IMR-90 (cell line): ENCODE results near the gene POLD3. TPM values are rescaled to one million over a fixed set of nuclear protein-coding genes. Genes with fewer than 3 reads are reported as not detected.

Source experiments
- ATAC-seq: fragments of 200-7000 bp; cut with Tn5 transposase; 2 replicates; pipeline ENCODE4 v1.9.1; 2020; ENCODE audit warnings: low read depth, mild to moderate bottlenecking, moderate library complexity
- BruUV-seq: library from RNA; stranded (reverse); fragments of 400-500 nt; replicated peaks from 2 replicates; lab custom pipeline; 2021; lab: Mats Ljungman, UMichigan
- CTCF ChIA-PET: fragments of 300-600 bp; formaldehyde crosslinking; extraction: SDS; loops from one replicate; lab custom pipeline; 2021; ENCODE audit warnings: antibody characterized with exemption; lab: Yijun Ruan, JAX
- POLR2A ChIA-PET: fragments of 300-600 bp; sonication (Branson Sonifier 250); formaldehyde crosslinking; loops from one replicate; lab custom pipeline; 2022; ENCODE audit warnings: antibody characterized with exemption; ENCODE audit not compliant: unreplicated experiment; lab: Charles Lee
- DNase-seq: peaks from one replicate; pipeline ENCODE4 v3.0.0; 2013
- H2AFZ ChIP-seq: replicated peaks from 2 replicates; pipeline ENCODE3; 2013; ENCODE audit warnings: low read length, mild to moderate bottlenecking; ENCODE audit not compliant: poor library complexity
- H2AK5ac ChIP-seq: 2 replicates; pipeline ENCODE4 v1.6.1; 2013; ENCODE audit warnings: low read depth, low read length, inconsistent platforms
- H2AK9ac ChIP-seq: replicated peaks from 2 replicates; pipeline ENCODE3; 2013; ENCODE audit warnings: mild to moderate bottlenecking, low read depth, low read length, moderate library complexity; ENCODE audit not compliant: poor library complexity
- H2BK120ac ChIP-seq: 2 replicates; pipeline ENCODE4 v1.6.1; 2013; ENCODE audit warnings: low read depth, low read length, inconsistent platforms
- H2BK15ac ChIP-seq: 3 replicates; pipeline ENCODE4 v1.6.1; 2013; ENCODE audit warnings: low read depth, low read length, inconsistent platforms
- H2BK20ac ChIP-seq: 2 replicates; pipeline ENCODE4 v1.6.1; 2013; ENCODE audit warnings: low read depth, mild to moderate bottlenecking, inconsistent platforms, low read length, moderate library complexity
- H2BK5ac ChIP-seq: 2 replicates; pipeline ENCODE4 v1.6.1; 2013; ENCODE audit warnings: mild to moderate bottlenecking, low read depth, low read length, inconsistent platforms; ENCODE audit not compliant: poor library complexity, severe bottlenecking
- H3K14ac ChIP-seq: replicated peaks from 2 replicates; pipeline ENCODE4 v1.6.1; 2013; ENCODE audit warnings: low read depth, low read length, inconsistent platforms
- H3K18ac ChIP-seq: 2 replicates; pipeline ENCODE4 v1.6.1; 2013; ENCODE audit warnings: low read depth, low read length, control low read depth
- H3K23ac ChIP-seq: 2 replicates; pipeline ENCODE4 v1.6.1; 2013; ENCODE audit warnings: low read depth, low read length, inconsistent platforms
- H3K27ac ChIP-seq: 2 replicates; pipeline ENCODE4 v1.5.1; 2013; ENCODE audit warnings: mild to moderate bottlenecking, control low read depth, low read length; ENCODE audit not compliant: insufficient read depth
- H3K27me3 ChIP-seq: 2 replicates; pipeline ENCODE4 v1.6.1; 2013; ENCODE audit warnings: low read length; ENCODE audit not compliant: control insufficient read depth, insufficient read depth
- H3K36me3 ChIP-seq: 2 replicates; pipeline ENCODE4 v1.6.1; 2013; ENCODE audit warnings: low read length, mixed read lengths; ENCODE audit not compliant: control insufficient read depth, insufficient read depth
- H3K4ac ChIP-seq: 2 replicates; pipeline ENCODE4 v1.6.1; 2013; ENCODE audit warnings: low read depth, low read length, inconsistent platforms
- H3K4me1 ChIP-seq: 2 replicates; pipeline ENCODE4 v1.6.1; 2013; ENCODE audit warnings: low read length, mixed read lengths; ENCODE audit not compliant: control insufficient read depth, insufficient read depth
- H3K4me2 ChIP-seq: 2 replicates; pipeline ENCODE4 v1.6.1; 2013; ENCODE audit warnings: low read depth, mild to moderate bottlenecking, control low read depth, low read length, moderate library complexity
- H3K4me3 ChIP-seq: 2 replicates; pipeline ENCODE4 v1.5.1; 2013; ENCODE audit warnings: low read depth, mild to moderate bottlenecking, control low read depth, low read length, moderate library complexity; ENCODE audit not compliant: insufficient read depth
- H3K56ac ChIP-seq: 2 replicates; pipeline ENCODE4 v1.6.1; 2013; ENCODE audit warnings: low read length, inconsistent platforms; ENCODE audit not compliant: insufficient read depth; ENCODE audit errors: extremely low read depth
- H3K79me1 ChIP-seq, 2 experiments: 2 replicates each; pipeline ENCODE4 v1.6.1; 2013; ENCODE audit warnings: low read length in 2 of 2, inconsistent platforms in 1 of 2, low read depth in 1 of 2
- H3K9ac ChIP-seq: 2 replicates; pipeline ENCODE4 v1.6.1; 2013; ENCODE audit warnings: low read depth, low read length, control low read depth
- H3K9me1 ChIP-seq: 2 replicates; pipeline ENCODE4 v1.6.1; 2013; ENCODE audit warnings: low read length, inconsistent platforms; ENCODE audit not compliant: insufficient read depth
- H3K9me3 ChIP-seq: 2 replicates; pipeline ENCODE4 v1.6.1; 2013; ENCODE audit warnings: low read length; ENCODE audit not compliant: control insufficient read depth, insufficient read depth
- H4K20me1 ChIP-seq: 2 replicates; pipeline ENCODE4 v1.6.1; 2013; ENCODE audit warnings: low read length, inconsistent platforms; ENCODE audit not compliant: insufficient read depth
- H4K5ac ChIP-seq: 2 replicates; pipeline ENCODE4 v1.6.1; 2013; ENCODE audit warnings: mild to moderate bottlenecking, low read depth, low read length, control low read depth
- H4K8ac ChIP-seq, 2 experiments: 2 replicates each; pipeline ENCODE4 v1.6.1; 2013; ENCODE audit warnings: low read depth in 2 of 2, low read length in 2 of 2, control low read depth in 1 of 2, inconsistent platforms in 1 of 2
- H4K91ac ChIP-seq: 2 replicates; pipeline ENCODE4 v1.6.1; 2013; ENCODE audit warnings: low read depth, low read length, inconsistent platforms; ENCODE audit not compliant: insufficient read depth
- CHD1 ChIP-seq: IDR thresholded peaks from 2 replicates; pipeline ENCODE4 v1.6.1; 2012; ENCODE audit warnings: low read depth, low read length, improper control_type of control experiment
- CTCF ChIP-seq: conservative IDR thresholded peaks from 2 replicates; pipeline ENCODE4 v1.5.1; 2012; ENCODE audit warnings: mild to moderate bottlenecking, low read depth, low read length, improper control_type of control experiment
- FOS ChIP-seq: fragments of 150-350 bp; IDR thresholded peaks from 2 replicates; pipeline ENCODE4 v1.6.1; 2016; ENCODE audit warnings: low read depth, low read length
- MAZ ChIP-seq: IDR thresholded peaks from 2 replicates; pipeline ENCODE4 v1.6.1; 2012; ENCODE audit warnings: low read depth, mild to moderate bottlenecking, low read length, improper control_type of control experiment, moderate library complexity, borderline replicate concordance
- MXI1 ChIP-seq: IDR thresholded peaks from 2 replicates; pipeline ENCODE4 v1.6.1; 2012; ENCODE audit warnings: low read depth, mild to moderate bottlenecking, low read length, moderate library complexity, borderline replicate concordance
- RAD21 ChIP-seq: IDR thresholded peaks from 2 replicates; pipeline ENCODE4 v1.6.1; 2012; ENCODE audit warnings: low read length, improper control_type of control experiment
- RFX5 ChIP-seq: IDR thresholded peaks from 2 replicates; pipeline ENCODE4 v1.8.0; 2012; ENCODE audit warnings: low read depth, mild to moderate bottlenecking, low read length, moderate library complexity
- WGBS, 2 experiments: methylation state at CpG; one replicate each; pipeline versions ENCODE4 v1.1.5 to v1.1.7; 2013; ENCODE audit warnings: missing lambda C conversion rate in 2 of 2; ENCODE audit not compliant: insufficient read length in 1 of 2; ENCODE audit errors: extremely low coverage in 2 of 2; 5-methylcytosine and 5-hydroxymethylcytosine counted together
- dilution Hi-C: fragments of 300-500 bp; cut with HindIII; formaldehyde crosslinking; loops from one replicate; pipeline ENCODE4 v1.14.3; 2018; ENCODE audit warnings: low sequenced_read_pairs; ENCODE audit not compliant: unreplicated experiment
- in situ Hi-C: fragments of 300-500 bp; cut with MboI; formaldehyde crosslinking; loops from 3 replicates; pipeline ENCODE4 v1.14.3; 2019; ENCODE audit warnings: low sequenced_read_pairs, inconsistent platforms, mixed read lengths
- intact Hi-C: fragments of 100-400 bp; cut with micrococcal nuclease; formaldehyde crosslinking; loops from 2 replicates; pipeline ENCODE4 v1.10.0; 2022
- polyA plus RNA-seq, 3 experiments: library from polyadenylated mRNA; depleted of rRNA; stranded (reverse); fragments of >200 nt; gene quantifications; 2 replicates each; pipeline ENCODE4 v1.2.3, GENCODE V29; 2012; ENCODE audit warnings: low replicate concordance in 1 of 3
- total RNA-seq: library from RNA; depleted of rRNA; stranded (reverse); fragments of >200 nt; gene quantifications from 2 replicates; pipeline ENCODE4 v1.2.3, GENCODE V29; 2012

Gene POLD3
- total and polyA plus RNA-seq, 2 of the 4 experiments (the other 2 are of a cell fraction), result 9.1 to 9.2 TPM

GRCh38 chr11:74577181-74577580, 15.2 kb upstream of the POLD3 start:
- Histone ChIP-seq H2AFZ (no peak overlapping the region), H3K4me2 (no peak overlapping the region), H3K4ac (no peak overlapping the region), H3K27me3 (peaks cover 10% of the 10 kb centered on the region), H4K8ac (no peak overlapping the region), H2BK5ac (no peak overlapping the region), H4K5ac (no peak overlapping the region), H3K23ac (no peak overlapping the region), H3K56ac (no peak overlapping the region), H3K9ac (no peak overlapping the region), H3K4me3 (no peak overlapping the region), H3K27ac (no peak overlapping the region), H2BK20ac (no peak overlapping the region), H4K20me1 (no peaks in the 10 kb centered on the region), H2BK120ac (no peak overlapping the region), H3K18ac (no peak overlapping the region), H3K9me3 (no peaks in the 10 kb centered on the region), H2AK5ac (no peak overlapping the region), H2BK15ac (no peak overlapping the region), H3K4me1 (peaks cover 3% of the 10 kb centered on the region), H2AK9ac (no peak overlapping the region), H3K36me3 (no peaks in the 10 kb centered on the region), H3K79me1 (no peaks in the 10 kb centered on the region), H3K14ac (no peak overlapping the region), H4K91ac (no peak overlapping the region), H3K9me1 (peaks cover 3% of the 10 kb centered on the region; the same call in 1 of the 2 replicates)
- dilution Hi-C loops, result no loop called here
- BruUV-seq, result no TSS peak
- in situ Hi-C loops, result no loop called here
- no CpG with 5 or more reads among the region's 4 CpGs for WGBS, 2 experiments
- ChIA-PET POLR2A (no interaction called here), CTCF (no interaction called here)
- TF ChIP-seq CHD1, result no peak
- no peak for TF ChIP-seq RAD21
- no peak for TF ChIP-seq RFX5
- TF ChIP-seq FOS, result no peak
- no peak for TF ChIP-seq MAZ
- no peak for TF ChIP-seq MXI1
- TF ChIP-seq CTCF, result no peak
- no peak for DNase-seq
- no peak for ATAC-seq
- intact Hi-C loops, result no loop called here
